GM10248 (cell line): Measurements from ENCODE around the gene ANKRD2.
"Not testable (repeated sequence)": the region's sequence is repeated elsewhere in the genome, so short reads cannot be mapped to it uniquely, and the experiment has no call there.

Experiments used
- CTCF ChIA-PET: fragments of 300-600 bp; sonication (Branson Sonifier 250); formaldehyde crosslinking; extraction: SDS; loops from one replicate; lab custom pipeline; 2021; ENCODE audit warnings: antibody characterized with exemption; lab: Yijun Ruan, JAX
- POLR2A ChIA-PET: fragments of 350-650 bp; sonication (Branson Sonifier 250); formaldehyde crosslinking; extraction: SDS; loops from one replicate; lab custom pipeline; 2020; ENCODE audit warnings: antibody characterized with exemption; lab: Yijun Ruan, JAX
- DNase-seq: peaks from one replicate; pipeline ENCODE4 v3.0.0; 2012; ENCODE audit errors: extremely low spot score
- CTCF ChIP-seq: IDR thresholded peaks from 2 replicates; pipeline ENCODE4 v1.5.1; 2012; ENCODE audit warnings: mild to moderate bottlenecking, low read depth; ENCODE audit errors: extremely low read depth, missing control alignments, control extremely low read depth

The ANKRD2 gene

GRCh38 chr10:97571622-97572021 is 957 bp upstream of the ANKRD2 start:
- no peak for TF ChIP-seq CTCF

GRCh38 chr10:97573021-97573420 is 442 bp downstream of the ANKRD2 start:
- ChIA-PET CTCF (interaction anchor here (1.1 to 4.9 kb wide), 8 partner anchors 10 to 163 kb away, joined by 4 to 55 read pairs (median 10); partner anchors contain the start of genes C10orf62, HOGA1 and ZFYVE27), POLR2A (no interaction called here)
- no peak for DNase-seq
- TF ChIP-seq CTCF, result no peak

More at GRCh38 chr10:97571622-97572021, 957 bp upstream of the ANKRD2 start:
- ChIA-PET CTCF (interaction anchor here (0.7 to 4.9 kb wide), 27 partner anchors 10 to 164 kb away, joined by 3 to 55 read pairs (median 5); partner anchors contain the start of genes AVPI1, C10orf62, HOGA1 and ZFYVE27), POLR2A (no interaction called here)
- no peak for DNase-seq

- TF ChIP-seq CTCF, result no peak
- DNase-seq, result no peak
- ChIA-PET CTCF (interaction anchor here (2.5 to 4.9 kb wide), 2 partner anchors 10 to 17 kb away, joined by 19 to 55 read pairs; partner anchors contain the start of genes C10orf62 and HOGA1), POLR2A (no interaction called here)
Measured at GRCh38 chr10:97573672-97574071, 1.1 kb downstream of the ANKRD2 start.

- CTCF ChIA-PET, result interaction anchor here (1.1 to 4.9 kb wide), 5 partner anchors 9 to 157 kb away, joined by 3 to 55 read pairs (median 3); partner anchors contain the start of gene HOGA1
- no peak for DNase-seq
- TF ChIP-seq CTCF, result no peak
- POLR2A ChIA-PET, result no interaction called here
Measured at GRCh38 chr10:97574374-97575126, 2.0 kb downstream of the ANKRD2 start.

GRCh38 chr10:97575127-97575668 is 2.6 kb downstream of the ANKRD2 start:
- CTCF ChIA-PET, result interaction anchor here (1.1 to 4.9 kb wide), 7 partner anchors 8 to 156 kb away, joined by 3 to 55 read pairs (median 3); partner anchors contain the start of gene HOGA1

GRCh38 chr10:97576487-97576886 is 3.9 kb downstream of the ANKRD2 start:
- POLR2A ChIA-PET, result not testable (repeated sequence)
- CTCF ChIA-PET, result interaction anchor here (1.2 to 1.4 kb wide), 2 partner anchors 42 to 125 kb away, joined by 3 read pairs; no protein-coding TSS in a partner anchor

More at GRCh38 chr10:97575127-97575668, 2.6 kb downstream of the ANKRD2 start:
- DNase-seq, result no peak
- no peak for TF ChIP-seq CTCF
- POLR2A ChIA-PET, result no interaction called here

More at GRCh38 chr10:97576487-97576886, 3.9 kb downstream of the ANKRD2 start:
- DNase-seq, result not testable (repeated sequence)
